Measurements from ENCODE around the gene ENTPD2. TPM values are rescaled to one million over a fixed set of nuclear protein-coding genes. Genes with fewer than 3 reads are reported as not detected.

Gene ENTPD2
- total and polyA plus RNA-seq, 9 of the 15 experiments (the other 6 are each of a cell fraction or from before 2014, with no cell fraction given): 0.04 to 0.60 (median 0.14) TPM; not detected in 4

GRCh38 chr9:137074657-137075274, 20.9 kb upstream of the ENTPD2 start:
- Histone ChIP-seq H4K20me1 (replicated peaks; ENCODE audit: control insufficient read depth, insufficient read depth, low read length) (no peaks in the 10 kb centered on the region), H3K9ac (ENCODE audit: insufficient read depth in 1 of 2, low read depth in 2 of 2, low read length in 2 of 2) (peak overlapping the region; percentile 51 to 60), H3K4me1 (replicated peaks in 1 of 2; ENCODE audit: control insufficient read depth in 2 of 2, insufficient read depth in 2 of 2, low read length in 2 of 2) (peaks cover 24 to 75% of the 10 kb centered on the region in 2 experiments), H3K36me3 (ENCODE audit: control insufficient read depth, insufficient read depth, low read length) (peaks cover 8% of the 10 kb centered on the region; the same call in 1 of the 3 replicates), H3K9me3 (replicated peaks; ENCODE audit: control insufficient read depth, insufficient read depth, low read depth, low read length) (no peaks in the 10 kb centered on the region), H3K27ac (ENCODE audit: extremely low read depth, low read depth, low read length) (peak overlapping the region; percentile 82), H3K4me3 (no peak overlapping the region), H3K9me1 (ENCODE audit: control insufficient read depth, insufficient read depth, low read length) (no peaks in the 10 kb centered on the region), H2AFZ (ENCODE audit: low read depth, low read length) (peak overlapping the region; percentile 92), H3K27me3 (ENCODE audit: control insufficient read depth in 2 of 2, insufficient read depth in 2 of 2, low read length in 2 of 2) (no peaks in the 10 kb centered on the region), H3K79me2 (ENCODE audit: control insufficient read depth, insufficient read depth, low read length) (peaks cover 14% of the 10 kb centered on the region), H3K4me2 (ENCODE audit: insufficient read depth, low read length) (no peak overlapping the region; the same call in 1 of the 2 replicates)
- POLR2A ChIA-PET: interaction anchor here (0.7 to 1.3 kb wide), 2 partner anchors 8 to 12 kb away, joined by 3 to 4 read pairs; partner anchors contain the start of gene MAN1B1
- ATAC-seq (no peak), FAIRE-seq (no peak), DNase-seq (ENCODE audit: extremely low read depth in 1 of 4, low spot score in 3 of 4) (peak in 1 of 4 experiments; percentile 30)
- in situ Hi-C loops (cut with MboI) (no loop called here), intact Hi-C loops (cut with micrococcal nuclease) (no loop called here)
- BruUV-seq (replicated peaks): no TSS peak
- CTCF ChIA-PET (ENCODE audit: low intra/inter-chr PET ratio): no interaction called here
- WGBS (ENCODE audit: insufficient coverage, low coverage, missing lambda C conversion rate): 57% methylated on average over 10 of the region's 12 CpGs
- TF ChIP-seq VEZF1 (CRISPR knock-in tag; IDR thresholded peaks at IDR 0.05): peak; percentile 83
- peak; percentile 93 for TF ChIP-seq IFI16 (CRISPR knock-in tag; IDR thresholded peaks at IDR 0.05)
- TF ChIP-seq SRF (CRISPR knock-in tag; IDR thresholded peaks at IDR 0.05): peak in 1 of 2 experiments; percentile 84; a peak in 2 of 4 replicates
- peak; percentile 99 for TF ChIP-seq ZBTB9 (CRISPR knock-in tag; IDR thresholded peaks at IDR 0.05)
- TF ChIP-seq HDAC8 (tag; IDR thresholded peaks at IDR 0.05): peak; percentile 100
- TF ChIP-seq PATZ1 (CRISPR knock-in tag; IDR thresholded peaks at IDR 0.05; ENCODE audit: borderline replicate concordance): peak; percentile 96
- TF ChIP-seq SPI1 (IDR thresholded peaks at IDR 0.05; ENCODE audit: borderline replicate concordance, low read depth, low read length): peak; percentile 61; the same call in 1 of the 2 replicates

All from K562 (cell line).